GM21717 (cell line): ENCODE results near the gene PPP2R2D.
"Not testable (repeated sequence)": the region's sequence is repeated elsewhere in the genome, so short reads cannot be mapped to it uniquely, and the experiment has no call there.

Experiments used
- ATAC-seq: cut with Tn5 transposase; IDR thresholded peaks from one replicate; pipeline ENCODE4 v1.9.1; 2021; ENCODE audit warnings: mild to moderate bottlenecking, moderate library complexity; ENCODE audit not compliant: unreplicated experiment

The PPP2R2D gene

GRCh38 chr10:131866673-131867072 lies 34.1 kb upstream of the PPP2R2D start:
- no peak for ATAC-seq

- ATAC-seq = no peak
These were observed 32.4 kb upstream of the PPP2R2D start for GRCh38 chr10:131868436-131868835.

- no peak for ATAC-seq
These were observed 31.5 kb upstream of the PPP2R2D start for GRCh38 chr10:131869344-131869743.

- no peak for ATAC-seq
These were observed 30.4 kb upstream of the PPP2R2D start for GRCh38 chr10:131870411-131870810.

GRCh38 chr10:131870831-131871672 lies 29.8 kb upstream of the PPP2R2D start:
- ATAC-seq = no peak

- ATAC-seq = no peak
These were observed 29.2 kb upstream of the PPP2R2D start for GRCh38 chr10:131871673-131872005.

GRCh38 chr10:131872011-131872826 lies 28.6 kb upstream of the PPP2R2D start:
- ATAC-seq = no peak

GRCh38 chr10:131872827-131873375 lies 27.9 kb upstream of the PPP2R2D start:
- ATAC-seq = no peak

- peak; percentile 77 for ATAC-seq
These were observed 25.8 kb upstream of the PPP2R2D start for GRCh38 chr10:131874991-131875451.

GRCh38 chr10:131875501-131875900 lies 25.3 kb upstream of the PPP2R2D start:
- ATAC-seq = no peak

GRCh38 chr10:131876017-131876416 lies 24.8 kb upstream of the PPP2R2D start:
- no peak for ATAC-seq

- ATAC-seq = no peak
These were observed 24.3 kb upstream of the PPP2R2D start for GRCh38 chr10:131876508-131876907.

GRCh38 chr10:131880016-131880590 lies 20.7 kb upstream of the PPP2R2D start:
- no peak for ATAC-seq

GRCh38 chr10:131881104-131881880 lies 19.5 kb upstream of the PPP2R2D start:
- ATAC-seq = no peak

GRCh38 chr10:131882151-131882550 lies 18.7 kb upstream of the PPP2R2D start:
- ATAC-seq = no peak

GRCh38 chr10:131882590-131883451 lies 18.0 kb upstream of the PPP2R2D start:
- ATAC-seq = no peak

- not testable (repeated sequence) for ATAC-seq
These were observed 17.0 kb upstream of the PPP2R2D start for GRCh38 chr10:131883621-131884393.

GRCh38 chr10:131885391-131886165 lies 15.2 kb upstream of the PPP2R2D start:
- ATAC-seq = peak; percentile 97
